ENCODE data around the gene EXOC2. TPM values are rescaled to one million over a fixed set of nuclear protein-coding genes. Genes with fewer than 3 reads are reported as not detected.

EXOC2 gene
- total and polyA plus RNA-seq, 2 of the 13 experiments (the other 11 are each of a cell fraction or from before 2014, with no cell fraction given): 12.6 to 22.9 TPM

DNA sequence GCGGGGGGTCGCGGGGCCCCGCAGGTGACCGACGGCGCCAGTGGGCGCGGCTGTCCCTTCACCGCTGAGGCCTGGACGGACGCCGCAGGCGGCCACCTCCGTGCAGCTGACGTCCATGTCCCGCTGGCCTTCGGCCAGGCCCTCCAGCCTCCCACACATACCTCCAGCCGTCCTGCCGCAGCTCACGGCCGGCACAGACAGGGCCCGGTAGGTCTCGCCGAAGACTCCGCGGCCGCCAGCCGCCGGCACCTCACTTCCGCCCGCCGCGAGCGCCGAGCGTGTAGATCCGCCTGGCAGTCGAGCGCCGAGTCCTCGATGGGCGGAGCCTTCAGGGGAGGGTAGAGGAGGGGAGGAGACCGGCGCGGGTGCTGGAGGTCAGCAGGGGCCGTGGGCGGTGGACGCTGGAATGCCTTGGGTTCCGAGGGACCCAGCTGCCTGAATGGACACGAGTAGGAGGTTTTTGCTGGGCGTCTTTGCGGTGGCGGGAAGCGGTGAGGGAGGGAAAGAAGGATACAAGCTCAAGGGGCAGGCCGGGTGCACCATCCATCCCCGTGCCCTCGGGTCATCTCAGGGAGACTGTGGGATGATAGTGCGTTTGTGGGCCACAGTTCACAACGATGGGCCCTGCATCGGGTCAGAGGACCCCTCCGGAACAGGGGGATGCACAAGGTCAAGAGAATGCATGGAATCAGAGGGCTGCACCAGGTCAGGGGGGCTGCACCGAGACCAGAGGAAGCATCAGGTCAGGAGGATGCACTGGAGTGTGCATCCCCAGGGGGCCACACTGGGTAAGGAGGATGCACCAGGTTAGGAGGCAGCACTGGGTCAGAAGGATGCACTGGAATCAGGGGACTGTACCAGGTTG, at the start of gene EXOC2 (continued):
- TF ChIP-seq RARG (CRISPR knock-in tag; IDR thresholded peaks at IDR 0.05; ENCODE audit: low read depth) (0 out of 2 replicates have a peak, but pooled peaks have one; percentile 21), ZNF383 (CRISPR knock-in tag; IDR thresholded peaks at IDR 0.05; ENCODE audit: borderline replicate concordance) (no peak), ZNF20 (CRISPR knock-in tag; IDR thresholded peaks at IDR 0.05) (no peak), HNRNPK (IDR thresholded peaks at IDR 0.05; ENCODE audit: low read depth, low read length, poor library complexity, severe bottlenecking) (peak; percentile 93), PTBP1 (IDR thresholded peaks at IDR 0.05; ENCODE audit: low read depth, low read length, poor library complexity, severe bottlenecking) (peak; percentile 98), NFRKB (IDR thresholded peaks at IDR 0.05) (no peak), MAF1 (CRISPR knock-in tag; IDR thresholded peaks at IDR 0.05; ENCODE audit: borderline replicate concordance) (no peak; the same call in 1 of the 2 replicates), CHD4 (IDR thresholded peaks at IDR 0.05; ENCODE audit: borderline replicate concordance, low read length) (no peak), MED1 (CRISPR knock-in tag; IDR thresholded peaks at IDR 0.05) (peak; percentile 86), ZNF34 (CRISPR knock-in tag; IDR thresholded peaks at IDR 0.05; ENCODE audit: borderline replicate concordance) (0 out of 2 replicates have a peak, but pooled peaks have one; percentile 76), MIXL1 (CRISPR knock-in tag; IDR thresholded peaks at IDR 0.05) (peak; percentile 82), SMARCC2 (IDR thresholded peaks at IDR 0.05) (no peak), PCBP1 (IDR thresholded peaks at IDR 0.05; ENCODE audit: borderline replicate concordance, low read depth, low read length) (peak; percentile 82; the same call in 1 of the 2 replicates), ZMYM4 (CRISPR knock-in tag; IDR thresholded peaks at IDR 0.05) (peak; percentile 88), ZNF569 (CRISPR knock-in tag; IDR thresholded peaks at IDR 0.05; ENCODE audit: borderline replicate concordance) (peak; percentile 75; the same call in 1 of the 2 replicates), ZBTB21 (CRISPR knock-in tag; IDR thresholded peaks at IDR 0.05) (peak; percentile 55; the same call in 1 of the 2 replicates)
- TF ChIP-seq, protein P1, sequence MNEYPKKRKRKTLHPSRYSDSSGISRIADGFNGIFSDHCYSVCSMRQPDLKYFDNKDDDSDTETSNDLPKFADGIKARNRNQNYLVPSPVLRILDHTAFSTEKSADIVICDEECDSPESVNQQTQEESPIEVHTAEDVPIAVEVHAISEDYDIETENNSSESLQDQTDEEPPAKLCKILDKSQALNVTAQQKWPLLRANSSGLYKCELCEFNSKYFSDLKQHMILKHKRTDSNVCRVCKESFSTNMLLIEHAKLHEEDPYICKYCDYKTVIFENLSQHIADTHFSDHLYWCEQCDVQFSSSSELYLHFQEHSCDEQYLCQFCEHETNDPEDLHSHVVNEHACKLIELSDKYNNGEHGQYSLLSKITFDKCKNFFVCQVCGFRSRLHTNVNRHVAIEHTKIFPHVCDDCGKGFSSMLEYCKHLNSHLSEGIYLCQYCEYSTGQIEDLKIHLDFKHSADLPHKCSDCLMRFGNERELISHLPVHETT (CRISPR knock-in tag; conservative IDR thresholded peaks at IDR 0.05): peak; percentile 89
- TF ChIP-seq, protein P2, sequence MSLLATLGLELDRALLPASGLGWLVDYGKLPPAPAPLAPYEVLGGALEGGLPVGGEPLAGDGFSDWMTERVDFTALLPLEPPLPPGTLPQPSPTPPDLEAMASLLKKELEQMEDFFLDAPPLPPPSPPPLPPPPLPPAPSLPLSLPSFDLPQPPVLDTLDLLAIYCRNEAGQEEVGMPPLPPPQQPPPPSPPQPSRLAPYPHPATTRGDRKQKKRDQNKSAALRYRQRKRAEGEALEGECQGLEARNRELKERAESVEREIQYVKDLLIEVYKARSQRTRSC (CRISPR knock-in tag; IDR thresholded peaks at IDR 0.05; ENCODE audit: low read depth): no peak
- TF ChIP-seq, protein P3, sequence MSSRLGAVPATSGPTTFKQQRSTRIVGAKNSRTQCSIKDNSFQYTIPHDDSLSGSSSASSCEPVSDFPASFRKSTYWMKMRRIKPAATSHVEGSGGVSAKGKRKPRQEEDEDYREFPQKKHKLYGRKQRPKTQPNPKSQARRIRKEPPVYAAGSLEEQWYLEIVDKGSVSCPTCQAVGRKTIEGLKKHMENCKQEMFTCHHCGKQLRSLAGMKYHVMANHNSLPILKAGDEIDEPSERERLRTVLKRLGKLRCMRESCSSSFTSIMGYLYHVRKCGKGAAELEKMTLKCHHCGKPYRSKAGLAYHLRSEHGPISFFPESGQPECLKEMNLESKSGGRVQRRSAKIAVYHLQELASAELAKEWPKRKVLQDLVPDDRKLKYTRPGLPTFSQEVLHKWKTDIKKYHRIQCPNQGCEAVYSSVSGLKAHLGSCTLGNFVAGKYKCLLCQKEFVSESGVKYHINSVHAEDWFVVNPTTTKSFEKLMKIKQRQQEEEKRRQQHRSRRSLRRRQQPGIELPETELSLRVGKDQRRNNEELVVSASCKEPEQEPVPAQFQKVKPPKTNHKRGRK (CRISPR knock-in tag; IDR thresholded peaks at IDR 0.05): no peak
- TF ChIP-seq, protein P4, sequence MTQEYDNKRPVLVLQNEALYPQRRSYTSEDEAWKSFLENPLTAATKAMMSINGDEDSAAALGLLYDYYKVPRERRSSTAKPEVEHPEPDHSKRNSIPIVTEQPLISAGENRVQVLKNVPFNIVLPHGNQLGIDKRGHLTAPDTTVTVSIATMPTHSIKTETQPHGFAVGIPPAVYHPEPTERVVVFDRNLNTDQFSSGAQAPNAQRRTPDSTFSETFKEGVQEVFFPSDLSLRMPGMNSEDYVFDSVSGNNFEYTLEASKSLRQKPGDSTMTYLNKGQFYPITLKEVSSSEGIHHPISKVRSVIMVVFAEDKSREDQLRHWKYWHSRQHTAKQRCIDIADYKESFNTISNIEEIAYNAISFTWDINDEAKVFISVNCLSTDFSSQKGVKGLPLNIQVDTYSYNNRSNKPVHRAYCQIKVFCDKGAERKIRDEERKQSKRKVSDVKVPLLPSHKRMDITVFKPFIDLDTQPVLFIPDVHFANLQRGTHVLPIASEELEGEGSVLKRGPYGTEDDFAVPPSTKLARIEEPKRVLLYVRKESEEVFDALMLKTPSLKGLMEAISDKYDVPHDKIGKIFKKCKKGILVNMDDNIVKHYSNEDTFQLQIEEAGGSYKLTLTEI (CRISPR knock-in tag; conservative IDR thresholded peaks at IDR 0.05): no peak
- TF ChIP-seq, protein P5, sequence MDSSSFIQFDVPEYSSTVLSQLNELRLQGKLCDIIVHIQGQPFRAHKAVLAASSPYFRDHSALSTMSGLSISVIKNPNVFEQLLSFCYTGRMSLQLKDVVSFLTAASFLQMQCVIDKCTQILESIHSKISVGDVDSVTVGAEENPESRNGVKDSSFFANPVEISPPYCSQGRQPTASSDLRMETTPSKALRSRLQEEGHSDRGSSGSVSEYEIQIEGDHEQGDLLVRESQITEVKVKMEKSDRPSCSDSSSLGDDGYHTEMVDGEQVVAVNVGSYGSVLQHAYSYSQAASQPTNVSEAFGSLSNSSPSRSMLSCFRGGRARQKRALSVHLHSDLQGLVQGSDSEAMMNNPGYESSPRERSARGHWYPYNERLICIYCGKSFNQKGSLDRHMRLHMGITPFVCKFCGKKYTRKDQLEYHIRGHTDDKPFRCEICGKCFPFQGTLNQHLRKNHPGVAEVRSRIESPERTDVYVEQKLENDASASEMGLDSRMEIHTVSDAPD (CRISPR knock-in tag; IDR thresholded peaks at IDR 0.05): peak; percentile 22; the same call in 1 of the 2 replicates
- TF ChIP-seq, protein P6, sequence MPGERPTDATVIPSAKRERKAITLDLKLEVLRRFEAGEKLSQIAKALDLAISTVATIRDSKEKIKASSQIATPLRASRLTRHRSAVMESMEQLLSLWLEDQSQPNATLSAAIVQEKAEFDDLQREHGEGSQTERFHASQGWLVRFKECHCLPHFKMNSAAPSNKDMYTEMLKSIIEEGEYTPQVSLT (CRISPR knock-in tag; IDR thresholded peaks at IDR 0.05; ENCODE audit: borderline replicate concordance, low read depth): no peak

Measured in HepG2 (cell line).